HG02884 (cell line): ENCODE results near the gene CREM.
"Not testable (repeated sequence)": the region's sequence is repeated elsewhere in the genome, so short reads cannot be mapped to it uniquely, and the experiment has no call there.

ENCODE experiments used
- ATAC-seq: cut with Tn5 transposase; IDR thresholded peaks from one replicate; pipeline ENCODE4 v1.9.1; 2021; ENCODE audit warnings: mild to moderate bottlenecking, moderate library complexity; ENCODE audit not compliant: unreplicated experiment

Gene CREM

GRCh38 chr10:35191523-35191922 is 64.9 kb downstream of the CREM start:
- ATAC-seq = no peak

- ATAC-seq = no peak
These were observed 66.1 kb downstream of the CREM start for GRCh38 chr10:35192645-35193249.

DNA sequence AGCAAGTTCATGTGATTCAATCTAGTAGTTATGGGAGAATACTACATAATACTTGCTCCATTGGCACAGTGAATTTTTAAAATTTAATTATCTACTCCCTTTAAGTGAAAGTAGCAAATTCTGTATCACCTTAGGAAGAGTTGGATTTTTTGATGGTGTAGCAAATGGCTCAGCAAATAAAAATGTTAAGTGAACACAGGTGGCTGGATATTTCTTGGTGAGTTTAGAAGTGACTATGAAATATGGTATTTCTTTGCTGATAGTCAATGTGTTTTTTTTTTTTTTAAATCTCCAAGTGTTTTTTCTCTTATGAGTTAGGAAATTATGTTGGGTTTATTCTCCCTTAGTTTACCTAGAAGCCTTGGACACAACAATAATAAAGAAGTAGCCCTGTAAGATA is 67.8 kb downstream of the CREM start:
- ATAC-seq = no peak

DNA sequence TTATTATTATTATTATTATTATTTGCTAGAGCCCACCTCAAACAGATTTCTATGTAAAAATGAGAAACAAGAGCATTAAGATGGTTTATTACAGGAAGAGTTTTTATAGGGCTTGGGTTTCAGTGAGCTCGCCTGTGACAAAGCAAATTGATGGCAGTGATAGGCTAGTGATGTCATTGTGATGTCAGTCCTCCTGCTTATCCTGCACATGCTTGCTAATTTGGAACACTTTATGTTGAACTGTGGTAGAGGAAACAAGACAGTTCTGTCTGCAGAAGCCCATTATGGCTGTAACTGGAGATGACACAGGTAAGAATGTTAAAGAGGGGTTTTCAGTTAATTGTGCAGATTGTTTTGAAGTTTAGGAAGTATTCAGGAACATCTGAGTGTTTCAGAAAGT is 68.3 kb downstream of the CREM start:
- ATAC-seq = no peak

- peak; percentile 94 for ATAC-seq
These were observed 69.0 kb downstream of the CREM start for GRCh38 chr10:35195361-35196306.

DNA sequence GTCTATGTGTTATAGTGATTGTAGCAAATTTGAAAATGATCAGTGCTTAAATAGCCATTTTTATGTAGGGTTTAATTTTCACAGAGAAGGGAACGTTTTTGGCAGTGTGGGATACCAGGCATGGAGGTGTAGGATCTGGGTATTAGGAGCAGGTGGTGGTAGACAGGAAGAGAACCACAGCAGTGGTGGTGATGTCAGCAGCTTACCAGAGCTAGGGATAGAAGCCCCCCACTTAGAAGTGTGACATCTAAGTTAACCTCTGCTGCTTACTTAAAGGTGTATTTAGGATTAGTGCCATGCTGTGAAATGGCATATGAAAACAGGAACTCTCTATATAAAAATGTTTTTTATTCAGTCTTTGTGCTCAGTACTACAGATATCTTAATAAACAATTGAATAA is 73.8 kb downstream of the CREM start:
- ATAC-seq = no peak

DNA sequence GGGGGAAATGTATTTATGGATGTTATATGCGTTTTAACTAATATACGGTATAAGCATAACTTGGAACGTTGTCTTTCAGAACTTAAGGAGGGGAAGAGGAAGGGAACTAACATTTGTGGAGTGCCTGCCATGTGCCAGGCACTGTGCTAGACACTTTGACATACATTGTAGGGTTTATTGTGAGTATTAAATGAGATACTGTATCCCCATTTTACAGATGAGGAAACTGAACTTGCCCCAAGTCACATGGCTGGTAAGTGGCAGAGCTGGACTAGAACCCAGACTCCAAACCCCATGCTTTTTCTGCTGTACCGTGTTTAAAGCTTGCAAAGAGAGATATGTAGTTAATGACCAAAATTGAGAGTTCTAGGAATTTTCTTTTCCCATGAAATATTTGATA is 74.6 kb downstream of the CREM start:
- ATAC-seq = no peak

GRCh38 chr10:35202050-35202449 is 75.4 kb downstream of the CREM start:
- no peak for ATAC-seq

- no peak for ATAC-seq
These were observed 77.1 kb downstream of the CREM start for GRCh38 chr10:35203745-35204144.

DNA sequence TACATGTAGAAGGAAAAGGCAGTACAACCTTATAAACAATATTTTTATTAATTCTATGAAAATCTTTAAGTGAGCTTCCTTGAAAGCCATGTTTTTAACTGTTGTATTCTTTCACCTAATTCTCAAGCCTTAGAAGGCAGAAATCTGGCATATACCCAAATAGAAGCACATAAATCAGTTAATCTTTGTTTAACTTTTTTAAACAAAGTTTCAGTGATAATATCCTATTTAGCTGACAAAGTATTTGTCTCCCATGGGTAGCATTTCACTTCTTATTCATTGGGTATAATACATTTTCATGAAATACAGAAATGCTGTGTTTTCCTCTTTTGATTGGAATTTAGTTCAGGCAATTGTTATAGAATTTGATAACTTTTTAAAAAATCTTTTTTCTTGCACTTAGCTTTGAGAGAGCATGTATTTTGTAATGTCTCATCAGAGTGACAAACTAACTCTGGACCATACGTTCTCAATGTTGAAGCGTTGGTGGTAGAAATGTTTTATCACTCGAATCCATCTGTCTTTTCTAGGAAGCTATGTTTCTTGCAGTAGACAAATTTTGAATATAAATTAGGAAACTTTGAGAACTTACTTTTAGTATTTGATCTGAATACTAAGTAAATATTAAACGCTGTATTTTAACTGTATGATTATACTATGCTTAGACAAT is 78.1 kb downstream of the CREM start:
- no peak for ATAC-seq

- ATAC-seq = no peak
These were observed 79.6 kb downstream of the CREM start for GRCh38 chr10:35206274-35206673.

DNA sequence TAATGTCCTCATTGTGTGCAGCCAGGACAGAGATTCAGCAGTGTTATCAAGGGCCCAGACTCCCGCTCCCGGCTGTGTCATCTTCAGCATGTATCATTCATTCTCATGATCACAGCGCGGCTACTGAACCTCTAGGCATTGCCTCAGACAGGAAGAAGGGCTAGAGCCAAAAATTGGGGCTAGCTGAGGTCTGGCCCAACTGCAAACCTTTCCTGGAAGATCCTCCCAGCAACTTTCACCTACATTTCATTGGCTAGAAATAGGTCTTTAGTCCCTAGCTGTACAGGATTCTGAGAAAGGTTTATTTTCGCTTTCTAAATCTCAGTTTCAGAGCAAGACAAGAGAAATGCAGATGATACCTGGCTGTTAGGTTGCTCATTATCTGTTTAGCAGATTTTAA is 81.9 kb downstream of the CREM start:
- peak; percentile 83 for ATAC-seq

DNA sequence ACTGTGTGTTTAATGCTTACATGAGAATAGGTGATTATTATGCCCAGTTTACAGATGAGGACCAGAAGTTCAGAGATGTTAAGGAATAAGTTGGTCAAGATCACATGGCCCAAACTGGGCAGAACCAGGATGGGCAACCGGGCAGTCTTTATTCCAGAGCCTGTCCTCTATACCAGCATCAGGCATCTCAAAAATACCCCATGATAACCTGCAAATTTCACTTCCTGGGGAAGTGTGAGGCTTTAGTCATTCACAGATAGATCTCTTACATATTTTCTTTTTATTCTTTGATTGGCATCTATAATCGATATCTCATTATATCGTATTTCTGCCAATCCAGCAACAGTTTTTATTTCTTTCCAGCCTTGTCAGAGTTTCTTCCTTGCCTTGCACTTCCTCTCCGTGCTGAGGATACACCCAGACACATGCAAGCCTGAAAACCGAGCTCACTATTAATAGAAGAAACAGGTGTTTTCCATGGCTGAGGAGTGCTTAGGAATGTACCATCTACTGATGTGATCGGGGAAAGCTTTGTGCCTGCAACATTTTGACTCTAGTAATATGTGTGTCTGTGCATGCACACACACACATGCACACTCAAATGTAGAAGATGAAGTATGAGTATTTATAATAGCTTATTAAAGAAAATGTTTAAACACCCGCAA is 82.4 kb downstream of the CREM start:
- peak; percentile 4 for ATAC-seq

DNA sequence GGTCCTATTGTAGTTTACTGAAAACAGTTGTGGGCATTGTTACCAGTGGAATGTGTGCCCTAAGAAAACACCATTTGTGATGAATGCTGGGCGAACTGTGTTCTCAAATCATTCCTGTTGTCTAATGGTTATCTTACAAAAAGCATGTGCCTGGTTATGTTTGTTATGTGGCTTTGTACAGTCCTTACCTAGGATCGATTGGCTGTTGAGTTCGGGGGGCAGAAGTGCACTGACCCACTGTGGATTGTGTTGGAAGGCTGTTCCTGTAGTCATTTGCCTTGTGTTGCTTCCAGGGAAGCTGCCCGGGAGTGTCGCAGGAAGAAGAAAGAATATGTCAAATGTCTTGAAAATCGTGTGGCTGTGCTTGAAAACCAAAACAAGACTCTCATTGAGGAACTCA is 84.3 kb downstream of the CREM start:
- no peak for ATAC-seq

GRCh38 chr10:35211390-35211789 is 84.7 kb downstream of the CREM start:
- ATAC-seq = no peak

DNA sequence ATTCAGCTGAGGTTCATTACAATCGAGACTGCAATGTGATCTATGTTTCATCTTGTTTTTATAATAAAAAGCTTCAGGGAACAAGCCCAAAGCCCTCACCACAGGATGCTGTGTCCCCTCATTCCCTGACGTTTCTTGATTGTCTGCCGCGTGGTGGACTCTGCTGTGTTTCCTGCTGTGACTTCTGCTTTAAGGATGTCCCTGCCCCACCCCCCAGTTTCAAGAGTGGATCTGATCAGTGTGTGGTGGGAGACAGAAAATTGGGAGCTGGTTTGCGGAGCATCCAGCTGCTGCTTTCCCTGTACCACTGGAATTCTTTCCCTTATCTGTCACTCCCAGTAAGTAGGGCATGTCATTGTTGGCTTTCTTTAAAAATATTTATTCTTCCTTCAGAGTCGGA is 86.2 kb downstream of the CREM start:
- ATAC-seq = no peak

- no peak for ATAC-seq
These were observed 87.1 kb downstream of the CREM start for GRCh38 chr10:35213699-35214098.

DNA sequence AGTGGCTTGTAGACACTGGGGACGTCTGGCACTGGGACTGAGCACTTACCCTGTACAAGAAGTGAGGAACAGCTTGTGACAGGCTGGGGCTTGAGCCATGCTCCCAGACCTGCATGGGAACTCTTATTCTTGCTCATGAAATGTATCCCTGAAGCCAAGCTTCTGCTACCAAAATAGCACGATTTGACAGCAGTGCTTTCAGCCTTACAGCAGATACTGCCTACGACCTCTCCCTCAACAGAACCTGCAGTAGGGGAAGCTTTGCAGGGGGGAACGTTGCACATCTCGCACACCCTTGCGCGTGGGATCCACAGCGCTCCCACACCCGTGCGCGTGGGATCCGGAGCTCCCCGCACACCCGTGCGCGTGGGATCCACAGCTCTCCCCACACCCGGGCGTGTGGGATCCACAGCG is 88.0 kb downstream of the CREM start:
- no peak for ATAC-seq

DNA sequence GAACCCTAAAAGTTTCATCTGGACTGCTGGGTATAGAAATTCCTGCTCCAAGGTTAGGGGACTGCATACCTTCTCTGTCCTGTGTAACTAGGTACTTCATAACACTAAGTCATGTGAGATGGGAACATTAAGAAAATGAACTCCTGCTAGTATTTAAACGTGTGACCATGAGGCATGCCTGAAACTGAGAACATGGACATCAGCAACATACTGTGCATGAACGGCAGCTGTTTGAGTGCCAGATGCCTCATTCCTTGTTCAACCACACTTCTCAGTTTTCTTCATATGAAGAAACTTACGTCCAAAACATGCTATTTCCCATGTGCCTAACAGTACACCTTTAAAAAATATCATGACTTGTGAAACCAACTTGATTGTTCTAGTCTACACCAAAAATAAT is 88.5 kb downstream of the CREM start:
- no peak for ATAC-seq

- no peak for ATAC-seq
These were observed 89.8 kb downstream of the CREM start for GRCh38 chr10:35216303-35216905.

GRCh38 chr10:35216956-35217355 is 90.3 kb downstream of the CREM start:
- not testable (repeated sequence) for ATAC-seq
